HepG2 (cell line): ENCODE data around the gene CD58. TPM values are rescaled to one million over a fixed set of nuclear protein-coding genes. Genes with fewer than 3 reads are reported as not detected.

ENCODE experiments used
- BHLHE40 ChIP-seq: IDR thresholded peaks from 2 replicates; pipeline ENCODE4 v1.6.1; 2011; ENCODE audit warnings: low read length, improper control_type of control experiment
- BRCA1 ChIP-seq: sonication (generic); formaldehyde crosslinking; IDR thresholded peaks from 2 replicates; pipeline ENCODE4 v1.4.0; 2020; ENCODE audit warnings: missing genetic modification reagents
- CTCF ChIP-seq: sonication (generic); formaldehyde crosslinking; IDR thresholded peaks from 2 replicates; pipeline ENCODE4 v1.5.0; 2020; ENCODE audit warnings: mild to moderate bottlenecking, missing genetic modification reagents, moderate library complexity
- EEA1 ChIP-seq: sonication (generic); formaldehyde crosslinking; IDR thresholded peaks from 2 replicates; pipeline ENCODE4 v1.5.1; 2020; ENCODE audit warnings: mild to moderate bottlenecking, missing genetic modification reagents, borderline replicate concordance
- FOXP1 ChIP-seq, 2 experiments: fragments of 450-650 bp in 1 of 2; IDR thresholded peaks; 2 replicates each; pipeline ENCODE4 v1.6.1; 2017 to 2018; ENCODE audit warnings: antibody characterized with exemption in 1 of 2
- HOXA9 ChIP-seq: sonication (generic); formaldehyde crosslinking; IDR thresholded peaks from 2 replicates; pipeline ENCODE4 v1.8.1; 2022; ENCODE audit warnings: missing genetic modification reagents, mild to moderate bottlenecking, moderate library complexity, borderline replicate concordance
- KAT2B ChIP-seq: fragments of 150-350 bp; IDR thresholded peaks from 2 replicates; pipeline ENCODE4 v1.6.1; 2014; ENCODE audit warnings: low read depth, low read length, borderline replicate concordance
- KDM4B ChIP-seq: sonication (generic); formaldehyde crosslinking; IDR thresholded peaks from 2 replicates; pipeline ENCODE4 v1.4.0; 2020; ENCODE audit warnings: missing genetic modification reagents
- KLF11 ChIP-seq: IDR thresholded peaks from 2 replicates; pipeline ENCODE4 v1.6.1; 2016; ENCODE audit warnings: missing compliant biosample characterization
- MAFG ChIP-seq: sonication (generic); formaldehyde crosslinking; IDR thresholded peaks from 2 replicates; pipeline ENCODE4 v1.5.1; 2020; ENCODE audit warnings: mild to moderate bottlenecking, missing genetic modification reagents
- MTA3 ChIP-seq: sonication (generic); formaldehyde crosslinking; IDR thresholded peaks from 2 replicates; pipeline ENCODE4 v1.4.0; 2020; ENCODE audit warnings: missing genetic modification reagents
- PATZ1 ChIP-seq: sonication (generic); formaldehyde crosslinking; IDR thresholded peaks from 2 replicates; pipeline ENCODE4 v1.4.0; 2020; ENCODE audit warnings: missing genetic modification reagents
- PRDM10 ChIP-seq: sonication (generic); formaldehyde crosslinking; IDR thresholded peaks from 2 replicates; pipeline ENCODE4 v1.4.0; 2020; ENCODE audit warnings: low read depth, missing genetic modification reagents
- TGIF2 ChIP-seq: IDR thresholded peaks from 2 replicates; pipeline ENCODE4 v1.6.1; 2016; ENCODE audit warnings: control low read depth, missing compliant biosample characterization
- U2AF2 ChIP-seq: fragments of 200-400 bp; formaldehyde crosslinking; IDR thresholded peaks from 2 replicates; pipeline ENCODE4 v1.6.1; 2017; ENCODE audit warnings: low read depth, mild to moderate bottlenecking, low read length
- ZBTB42 ChIP-seq: sonication (generic); formaldehyde crosslinking; IDR thresholded peaks from 2 replicates; pipeline ENCODE4 v1.5.0; 2020; ENCODE audit warnings: mild to moderate bottlenecking, missing genetic modification reagents
- ZNF280B ChIP-seq: sonication (generic); formaldehyde crosslinking; IDR thresholded peaks from 2 replicates; pipeline ENCODE4 v1.5.0; 2020; ENCODE audit warnings: missing genetic modification reagents, mild to moderate bottlenecking, borderline replicate concordance
- ZNF44 ChIP-seq: sonication (generic); formaldehyde crosslinking; IDR thresholded peaks from 2 replicates; pipeline ENCODE4 v1.5.1; 2020; ENCODE audit warnings: mild to moderate bottlenecking, missing genetic modification reagents
- ZNF451 ChIP-seq: sonication (generic); formaldehyde crosslinking; IDR thresholded peaks from 2 replicates; pipeline ENCODE4 v1.5.0; 2020; ENCODE audit warnings: mild to moderate bottlenecking, missing genetic modification reagents
- ZNF577 ChIP-seq: sonication (generic); formaldehyde crosslinking; IDR thresholded peaks from 2 replicates; pipeline ENCODE4 v1.4.0; 2020; ENCODE audit warnings: mild to moderate bottlenecking, low read depth, missing genetic modification reagents, borderline replicate concordance
- ZNF580 ChIP-seq: IDR thresholded peaks from 2 replicates; pipeline ENCODE4 v1.6.1; 2016; ENCODE audit warnings: low read depth, borderline replicate concordance
- polyA plus RNA-seq, 8 experiments: library from polyadenylated mRNA; depleted of rRNA in 3 of 8; stranded (reverse) in 7 of 8; unstranded in 1 of 8; fragments of >200 nt; fragmentation: Illumina TruSeq in 4 of 8; extraction: Trizol in 4 of 8; gene quantifications; 2 replicates each; pipeline versions ENCODE4 v1.2.1 to v1.2.3, GENCODE V29; 2011 to 2016; ENCODE audit warnings: low read depth in 4 of 8, missing spikeins in 1 of 8, mixed read lengths in 1 of 8; ENCODE audit not compliant: insufficient read depth in 1 of 8
- total RNA-seq, 5 experiments: library from RNA; depleted of rRNA; stranded (reverse); fragments of >200 nt; fragmentation: Illumina TruSeq; extraction: Trizol; gene quantifications; 2 replicates each; pipeline ENCODE4 v1.2.3, GENCODE V29; 2016; ENCODE audit warnings: low read depth in 1 of 5

CD58 gene
- total and polyA plus RNA-seq, 2 of the 13 experiments (the other 11 are each of a cell fraction or from before 2014, with no cell fraction given) = 9.4 to 13.5 TPM

- TF ChIP-seq MAFG (CRISPR knock-in tag) = no peak
- TF ChIP-seq ZNF580 (CRISPR knock-in tag) = peak; percentile 48; the same call in 1 of the 2 replicates
- TF ChIP-seq KDM4B (CRISPR knock-in tag) = no peak
- TF ChIP-seq TGIF2 (CRISPR knock-in tag) = peak; percentile 33; the same call in 1 of the 2 replicates
- no peak for TF ChIP-seq ZNF577 (CRISPR knock-in tag)
- no peak; the same call in 1 of the 2 replicates for TF ChIP-seq ZNF280B (CRISPR knock-in tag)
- no peak for TF ChIP-seq PRDM10 (CRISPR knock-in tag)
- peak; percentile 99 for TF ChIP-seq CTCF (CRISPR knock-in tag)
- TF ChIP-seq ZBTB42 (CRISPR knock-in tag) = no peak
- no peak; the same call in 1 of the 2 replicates for TF ChIP-seq KLF11
- TF ChIP-seq EEA1 (CRISPR knock-in tag) = no peak
- TF ChIP-seq PATZ1 (CRISPR knock-in tag) = peak; percentile 54
- TF ChIP-seq ZNF451 (CRISPR knock-in tag) = no peak
- no peak for TF ChIP-seq FOXP1 (IDR thresholded peaks at IDR 0.05)
- TF ChIP-seq FOXP1 (CRISPR knock-in tag; IDR thresholded peaks at IDR 0.05) = no peak
- TF ChIP-seq MTA3 = no peak
- TF ChIP-seq U2AF2 = no peak
- no peak for TF ChIP-seq BHLHE40
- TF ChIP-seq KAT2B = no peak
- TF ChIP-seq HOXA9 = no peak
- 0 out of 2 replicates have a peak, but pooled peaks have one; percentile 65 for TF ChIP-seq BRCA1 (CRISPR knock-in tag)
- TF ChIP-seq ZNF44 (CRISPR knock-in tag) = no peak
Observed at GRCh38 chr1:116485071-116485735, 85.6 kb downstream of the CD58 start (continued).
